GM18526 (cell line): ENCODE data around the gene CUL1.

Experiments used
- POLR2A ChIP-seq: IDR thresholded peaks from 3 replicates; pipeline ENCODE4 v1.6.1; 2011; ENCODE audit not compliant: insufficient read length; ENCODE audit errors: extremely low read depth

CUL1 gene

GRCh38 chr7:148704189-148704588 lies 5.5 kb downstream of the CUL1 start:
- TF ChIP-seq POLR2A, result no peak

GRCh38 chr7:148704970-148705369 lies 6.3 kb downstream of the CUL1 start:
- TF ChIP-seq POLR2A, result no peak

- no peak for TF ChIP-seq POLR2A
Observed at GRCh38 chr7:148706368-148706767, 7.7 kb downstream of the CUL1 start.

- no peak for TF ChIP-seq POLR2A
Observed at GRCh38 chr7:148708026-148708885, 9.6 kb downstream of the CUL1 start.

GRCh38 chr7:148709014-148709413 lies 10.3 kb downstream of the CUL1 start:
- no peak for TF ChIP-seq POLR2A

GRCh38 chr7:148711191-148712102 lies 12.7 kb downstream of the CUL1 start:
- no peak for TF ChIP-seq POLR2A

- TF ChIP-seq POLR2A, result no peak
Observed at GRCh38 chr7:148712678-148713329, 14.1 kb downstream of the CUL1 start.

- TF ChIP-seq POLR2A, result no peak
Observed at GRCh38 chr7:148714498-148714897, 15.8 kb downstream of the CUL1 start.

- no peak for TF ChIP-seq POLR2A
Observed at GRCh38 chr7:148715027-148715426, 16.3 kb downstream of the CUL1 start.

- TF ChIP-seq POLR2A, result no peak
Observed at GRCh38 chr7:148717266-148717793, 18.6 kb downstream of the CUL1 start.

- no peak for TF ChIP-seq POLR2A
Observed at GRCh38 chr7:148718431-148718830, 19.7 kb downstream of the CUL1 start.

GRCh38 chr7:148719753-148720152 lies 21.1 kb downstream of the CUL1 start:
- TF ChIP-seq POLR2A, result no peak

- TF ChIP-seq POLR2A, result no peak
Observed at GRCh38 chr7:148720472-148720871, 21.8 kb downstream of the CUL1 start.

GRCh38 chr7:148721390-148721789 lies 22.7 kb downstream of the CUL1 start:
- TF ChIP-seq POLR2A, result no peak
